H1 (cell line): ENCODE data around the gene SLC25A24. TPM values are rescaled to one million over a fixed set of nuclear protein-coding genes. Genes with fewer than 3 reads are reported as not detected.

ENCODE experiments used
- CTCF ChIA-PET: fragments of 300-600 bp; sonication (Branson Sonifier 250); formaldehyde crosslinking; loops from one replicate; lab custom pipeline; 2021; ENCODE audit not compliant: partially characterized antibody; lab: Charles Lee
- POLR2A ChIA-PET: fragments of 300-600 bp; sonication (Branson Sonifier 250); formaldehyde crosslinking; loops from one replicate; lab custom pipeline; 2021; ENCODE audit warnings: inconsistent platforms; ENCODE audit not compliant: partially characterized antibody; lab: Charles Lee
- DNase-seq, 2 experiments: peaks; one replicate each; pipeline versions ENCODE4 v3.0.0 to v3.0.0-alpha.2; 2010 to 2022; ENCODE audit warnings: low spot score in 2 of 2, low read depth in 1 of 2, mixed read lengths in 1 of 2
- FAIRE-seq: peaks from 2 replicates; lab custom pipeline; 2011; peaks lifted over from hg19 to GRCh38; lab: Jason Lieb, UNC
- H2AFZ ChIP-seq: 2 replicates; pipeline ENCODE4 v1.8.1; 2012; ENCODE audit warnings: low read length, inconsistent platforms
- H2AK5ac ChIP-seq: 2 replicates; pipeline ENCODE4 v1.6.1; 2013; ENCODE audit warnings: low read depth, low read length
- H2BK120ac ChIP-seq: replicated peaks from 2 replicates; pipeline ENCODE3; 2013; ENCODE audit warnings: low read depth, low read length, inconsistent platforms
- H2BK12ac ChIP-seq: 2 replicates; pipeline ENCODE4 v1.6.1; 2013; ENCODE audit warnings: low read depth, low read length
- H2BK15ac ChIP-seq: 2 replicates; pipeline ENCODE4 v1.6.1; 2013; ENCODE audit warnings: low read length
- H2BK20ac ChIP-seq: 2 replicates; pipeline ENCODE4 v1.6.1; 2013; ENCODE audit warnings: low read length
- H2BK5ac ChIP-seq: 2 replicates; pipeline ENCODE4 v1.6.1; 2013; ENCODE audit warnings: low read depth, low read length
- H3K14ac ChIP-seq: 2 replicates; pipeline ENCODE4 v1.6.1; 2013; ENCODE audit warnings: inconsistent platforms; ENCODE audit not compliant: insufficient read length
- H3K18ac ChIP-seq: 2 replicates; pipeline ENCODE4 v1.6.1; 2013; ENCODE audit warnings: low read length; ENCODE audit errors: extremely low read depth
- H3K23ac ChIP-seq: 2 replicates; pipeline ENCODE4 v1.6.1; 2013; ENCODE audit warnings: inconsistent platforms; ENCODE audit not compliant: insufficient read length
- H3K23me2 ChIP-seq: 2 replicates; pipeline ENCODE4 v1.6.1; 2013; ENCODE audit warnings: low read depth, low read length
- H3K27ac ChIP-seq: 2 replicates; pipeline ENCODE4 v1.6.1; 2011; ENCODE audit warnings: low read depth, low read length, inconsistent platforms
- H3K27me3 ChIP-seq, 4 experiments: replicated peaks in 1 of 4; 1 replicate in 1 of 4; 2 replicates in 3 of 4; pipeline versions ENCODE4 v1.6.1 to v1.8.1; 2011 to 2013; ENCODE audit warnings: low read length in 3 of 4, mild to moderate bottlenecking in 3 of 4, inconsistent platforms in 2 of 4, mixed read lengths in 2 of 4, moderate library complexity in 1 of 4; ENCODE audit not compliant: control insufficient read depth in 3 of 4, insufficient read depth in 3 of 4; ENCODE audit errors: extremely low read depth in 1 of 4
- H3K36me3 ChIP-seq, 4 experiments: 2 replicates each; pipeline versions ENCODE4 v1.6.1 to v1.8.1; 2011 to 2013; ENCODE audit warnings: mild to moderate bottlenecking in 4 of 4, low read length in 3 of 4, moderate library complexity in 2 of 4, control low read depth in 1 of 4, inconsistent platforms in 1 of 4; ENCODE audit not compliant: insufficient read depth in 4 of 4, control insufficient read depth in 2 of 4
- H3K4ac ChIP-seq: replicated peaks from 2 replicates; pipeline ENCODE3; 2013; ENCODE audit warnings: low read length, low read depth, mixed read lengths, inconsistent platforms; ENCODE audit not compliant: insufficient read length
- H3K4me1 ChIP-seq, 4 experiments: replicated peaks in 1 of 4; 1 replicate in 1 of 4; 2 replicates in 3 of 4; pipeline versions ENCODE4 v1.6.1 to v1.8.1; 2011 to 2013; ENCODE audit warnings: low read length in 3 of 4, inconsistent platforms in 2 of 4, mixed read lengths in 1 of 4; ENCODE audit not compliant: insufficient read depth in 4 of 4, control insufficient read depth in 3 of 4
- H3K4me2 ChIP-seq, 2 experiments: 2 replicates each; pipeline versions ENCODE4 v1.6.1 to v1.8.1; 2011 to 2013; ENCODE audit warnings: low read depth in 2 of 2, low read length in 2 of 2, control low read depth in 1 of 2, inconsistent platforms in 1 of 2, mild to moderate bottlenecking in 1 of 2; ENCODE audit not compliant: insufficient read depth in 1 of 2
- H3K4me3 ChIP-seq, 4 experiments: fragments of 200-600, 300-600 bp in 1 of 4; sonication (generic), shearing (Covaris generic), sonication (Bioruptor Twin) in 1 of 4; 2 replicates each; pipeline versions ENCODE4 v1.5.1 to v1.8.1; 2011 to 2016; ENCODE audit warnings: low read length in 4 of 4, low read depth in 3 of 4, control low read depth in 2 of 4, inconsistent platforms in 2 of 4, mild to moderate bottlenecking in 2 of 4, mixed read lengths in 1 of 4, moderate library complexity in 1 of 4; ENCODE audit not compliant: insufficient read depth in 2 of 4; ENCODE audit errors: extremely low read depth in 1 of 4
- H3K56ac ChIP-seq: replicated peaks from 2 replicates; pipeline ENCODE3; 2013; ENCODE audit warnings: low read depth, mild to moderate bottlenecking, mixed read lengths, low read length, inconsistent platforms; ENCODE audit not compliant: insufficient read length
- H3K79me1 ChIP-seq: 2 replicates; pipeline ENCODE4 v1.6.1; 2013; ENCODE audit warnings: low read depth, low read length, control low read depth
- H3K79me2 ChIP-seq, 2 experiments: 2 replicates each; pipeline versions ENCODE4 v1.6.1 to v1.8.1; 2012 to 2013; ENCODE audit warnings: low read length in 2 of 2, mild to moderate bottlenecking in 2 of 2, inconsistent platforms in 1 of 2; ENCODE audit not compliant: insufficient read depth in 2 of 2, control insufficient read depth in 1 of 2
- H3K9ac ChIP-seq, 4 experiments: replicated peaks in 1 of 4; 1 replicate in 1 of 4; 2 replicates in 3 of 4; pipeline versions ENCODE4 v1.6.1 to v1.8.1; 2011 to 2013; ENCODE audit warnings: low read depth in 3 of 4, low read length in 3 of 4, control low read depth in 2 of 4, mild to moderate bottlenecking in 2 of 4, moderate library complexity in 2 of 4, inconsistent platforms in 1 of 4; ENCODE audit errors: extremely low read depth in 1 of 4
- H3K9me3 ChIP-seq, 2 experiments: 2 replicates each; pipeline versions ENCODE4 v1.6.1 to v1.8.1; 2012 to 2013; ENCODE audit warnings: mild to moderate bottlenecking in 2 of 2, moderate library complexity in 2 of 2, control low read depth in 1 of 2, inconsistent platforms in 1 of 2, low read depth in 1 of 2, low read length in 1 of 2, mixed read lengths in 1 of 2; ENCODE audit not compliant: insufficient read depth in 2 of 2
- H4K20me1 ChIP-seq, 2 experiments: replicated peaks in 1 of 2; 2 replicates each; pipeline versions ENCODE3 to v1.8.1; 2011 to 2013; ENCODE audit warnings: inconsistent platforms in 2 of 2, low read length in 2 of 2, mild to moderate bottlenecking in 1 of 2; ENCODE audit not compliant: insufficient read depth in 2 of 2, control insufficient read depth in 1 of 2
- H4K5ac ChIP-seq: 2 replicates; pipeline ENCODE4 v1.6.1; 2013; ENCODE audit warnings: low read length, low read depth, mixed read lengths, inconsistent platforms; ENCODE audit not compliant: insufficient read length
- H4K8ac ChIP-seq: 2 replicates; pipeline ENCODE4 v1.8.0; 2013; ENCODE audit warnings: mild to moderate bottlenecking, moderate library complexity, low read length, inconsistent platforms; ENCODE audit not compliant: insufficient read depth; ENCODE audit errors: extremely low read depth
- H4K91ac ChIP-seq: replicated peaks from 2 replicates; pipeline ENCODE3; 2013; ENCODE audit warnings: low read length, mixed read lengths, inconsistent platforms; ENCODE audit not compliant: insufficient read length
- BCL11A ChIP-seq, 2 experiments: IDR thresholded peaks; one replicate each; pipeline ENCODE4 v1.6.1; 2011; ENCODE audit warnings: low read depth in 2 of 2, low read length in 2 of 2, mild to moderate bottlenecking in 2 of 2
- CHD2 ChIP-seq: IDR thresholded peaks from 2 replicates; pipeline ENCODE4 v1.6.1; 2012; ENCODE audit warnings: low read length, improper control_type of control experiment
- FOSL1 ChIP-seq: IDR thresholded peaks from 2 replicates; pipeline ENCODE4 v1.6.1; 2011; ENCODE audit warnings: mild to moderate bottlenecking, low read depth, low read length, moderate library complexity; ENCODE audit not compliant: insufficient read depth
- NRF1 ChIP-seq: IDR thresholded peaks from 2 replicates; pipeline ENCODE4 v1.6.1; 2011; ENCODE audit warnings: mild to moderate bottlenecking, low read depth, low read length, improper control_type of control experiment
- RFX5 ChIP-seq: IDR thresholded peaks from 2 replicates; pipeline ENCODE4 v1.6.1; 2011; ENCODE audit warnings: low read depth, low read length, improper control_type of control experiment, borderline replicate concordance
- SIX5 ChIP-seq: IDR thresholded peaks from 2 replicates; pipeline ENCODE4 v1.6.1; 2011; ENCODE audit warnings: mild to moderate bottlenecking, low read depth, low read length
- SUZ12 ChIP-seq: fragments of 200-600 bp; sonication (generic); IDR thresholded peaks from 2 replicates; pipeline ENCODE4 v1.6.1; 2012; ENCODE audit warnings: mild to moderate bottlenecking, inconsistent platforms, low read length, moderate library complexity, mixed read lengths
- WGBS, 2 experiments: shearing (Covaris generic) in 1 of 2; methylation state at CpG; one replicate each; pipeline versions ENCODE4 v1.1.6 to v1.1.7; 2013 to 2015; ENCODE audit warnings: low lambda C conversion rate in 2 of 2, mixed read lengths in 2 of 2, inconsistent platforms in 1 of 2, low coverage in 1 of 2, missing lambda C conversion rate in 1 of 2; ENCODE audit not compliant: insufficient replicate concordance in 2 of 2, insufficient coverage in 1 of 2, insufficient read length in 1 of 2; ENCODE audit errors: extremely low coverage in 1 of 2, missing lambda C conversion rate in 1 of 2; 5-methylcytosine and 5-hydroxymethylcytosine counted together
- polyA plus RNA-seq, 7 experiments: library from polyadenylated mRNA; depleted of rRNA in 3 of 7; stranded (reverse) in 5 of 7; unstranded in 2 of 7; fragments of >200 nt in 5 of 7; fragments of 200-250 nt in 2 of 7; gene quantifications; 1 replicate in 5 of 7; 2 replicates in 1 of 7; 4 replicates in 1 of 7; pipeline versions ENCODE4 v1.2.1 to v1.2.3, GENCODE V29; 2011 to 2013; ENCODE audit warnings: missing spikeins in 2 of 7, mixed read lengths in 2 of 7
- total RNA-seq: library from RNA; stranded (reverse); fragmentation: NEBNext Ultra II Directional; extraction: Animal tissue kit (Norgen Biotek cat#: 25700); gene quantifications from 2 replicates; pipeline ENCODE4 v1.2.1, GENCODE V29; 2021
- TF ChIP-seq, protein P1 (sequence below): IDR thresholded peaks from 2 replicates; pipeline ENCODE4 v1.6.1; 2012; ENCODE audit warnings: low read length, inconsistent platforms
- TF ChIP-seq, protein P2 (sequence below): IDR thresholded peaks from 2 replicates; pipeline ENCODE4 v1.6.1; 2011; ENCODE audit warnings: low read depth, mild to moderate bottlenecking, low read length; ENCODE audit not compliant: insufficient read depth

The SLC25A24 gene
- total and polyA plus RNA-seq, 2 of the 8 experiments (the other 6 are each of a cell fraction or from before 2014, with no cell fraction given), result 13.6 to 40.6 TPM

DNA sequence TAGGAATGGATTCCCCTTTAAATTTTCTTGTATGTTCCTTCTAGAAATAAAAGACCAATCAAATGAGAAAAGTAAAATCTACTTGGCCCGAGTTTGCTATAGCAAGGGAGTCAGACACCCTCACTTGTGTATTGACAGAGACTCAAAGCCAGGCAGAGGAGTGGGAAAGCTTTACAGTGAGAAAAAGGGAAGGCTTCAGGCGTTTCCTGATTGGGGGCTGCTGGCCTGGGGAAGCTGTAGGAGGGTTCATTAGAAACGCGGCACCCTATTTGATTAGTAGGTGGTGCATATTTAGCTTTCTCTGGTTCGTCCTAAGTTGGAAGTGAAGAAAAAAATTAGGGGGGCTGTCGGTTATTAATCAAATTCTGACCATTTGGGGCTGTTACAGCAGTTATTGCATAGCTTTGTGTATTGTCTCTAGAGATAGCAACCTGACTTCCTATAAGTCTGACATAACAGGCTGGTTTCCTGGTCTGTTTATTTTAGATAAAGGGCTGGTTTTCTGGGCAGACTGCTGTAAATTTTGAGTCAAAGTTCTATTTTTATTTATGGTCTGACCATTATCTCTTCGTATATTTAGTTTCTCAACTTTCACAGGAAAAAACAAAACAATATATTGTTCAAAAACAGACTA lies 10.0 kb downstream of the SLC25A24 start:
- Histone ChIP-seq H3K27ac (no peak overlapping the region), H2AK5ac (no peak overlapping the region), H3K4me3 (no peak overlapping the region), H3K27me3 (no peaks in the 10 kb centered on the region), H2BK15ac (no peak overlapping the region), H3K36me3 (peaks cover 0 to 9% (median 2%) of the 10 kb centered on the region in 4 experiments; a peak in 4 of 8 replicates), H2BK20ac (no peak overlapping the region), H3K4me2 (no peak overlapping the region), H3K9me3 (no peaks in the 10 kb centered on the region), H4K20me1 (peaks cover 0 to 2% of the 10 kb centered on the region in 2 experiments), H4K8ac (no peak overlapping the region), H3K18ac (no peak overlapping the region), H4K91ac (no peak overlapping the region), H2BK5ac (no peak overlapping the region), H2BK120ac (no peak overlapping the region), H3K23me2 (no peaks in the 10 kb centered on the region; the same call in 1 of the 2 replicates), H3K14ac (no peak overlapping the region), H2AFZ (no peak overlapping the region), H3K23ac (no peak overlapping the region), H2BK12ac (no peak overlapping the region), H3K4me1 (no peaks in the 10 kb centered on the region), H3K79me2 (peaks cover 4 to 74% of the 10 kb centered on the region in 2 experiments; a peak in 3 of 4 replicates), H4K5ac (no peak overlapping the region), H3K79me1 (peaks cover 5% of the 10 kb centered on the region), H3K4ac (no peak overlapping the region), H3K9ac (no peak overlapping the region), H3K56ac (no peak overlapping the region)
- 82% methylated on average over 7 of the region's 7 CpGs; no CpG with 5 or more reads in 1 of the 2 experiments for WGBS, 2 experiments
- no peak for FAIRE-seq
- CTCF ChIA-PET, result interaction anchor here (0.6 to 1.3 kb wide), 4 partner anchors 10 to 997 kb away, joined by 3 to 4 read pairs (median 3); partner anchors contain the start of gene SLC25A24
- TF ChIP-seq SUZ12 (no peak), BCL11A (IDR thresholded peaks at IDR 0.05; ENCODE audit: low read depth in 2 of 2, low read length in 2 of 2) (no peak), NRF1 (no peak), RFX5 (no peak), CHD2 (no peak), SIX5 (no peak), FOSL1 (no peak)
- TF ChIP-seq, protein P1, sequence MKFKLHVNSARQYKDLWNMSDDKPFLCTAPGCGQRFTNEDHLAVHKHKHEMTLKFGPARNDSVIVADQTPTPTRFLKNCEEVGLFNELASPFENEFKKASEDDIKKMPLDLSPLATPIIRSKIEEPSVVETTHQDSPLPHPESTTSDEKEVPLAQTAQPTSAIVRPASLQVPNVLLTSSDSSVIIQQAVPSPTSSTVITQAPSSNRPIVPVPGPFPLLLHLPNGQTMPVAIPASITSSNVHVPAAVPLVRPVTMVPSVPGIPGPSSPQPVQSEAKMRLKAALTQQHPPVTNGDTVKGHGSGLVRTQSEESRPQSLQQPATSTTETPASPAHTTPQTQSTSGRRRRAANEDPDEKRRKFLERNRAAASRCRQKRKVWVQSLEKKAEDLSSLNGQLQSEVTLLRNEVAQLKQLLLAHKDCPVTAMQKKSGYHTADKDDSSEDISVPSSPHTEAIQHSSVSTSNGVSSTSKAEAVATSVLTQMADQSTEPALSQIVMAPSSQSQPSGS, result no peak
- TF ChIP-seq, protein P2, sequence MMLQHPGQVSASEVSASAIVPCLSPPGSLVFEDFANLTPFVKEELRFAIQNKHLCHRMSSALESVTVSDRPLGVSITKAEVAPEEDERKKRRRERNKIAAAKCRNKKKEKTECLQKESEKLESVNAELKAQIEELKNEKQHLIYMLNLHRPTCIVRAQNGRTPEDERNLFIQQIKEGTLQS, result no peak
- DNase-seq, result no peak
- POLR2A ChIA-PET, result interaction anchor here (1.3 kb wide), 1 partner anchor 9 kb away, joined by 3 read pairs; no protein-coding TSS in a partner anchor
